Measurements from ENCODE around the gene SLC6A20.

SLC6A20 gene

DNA sequence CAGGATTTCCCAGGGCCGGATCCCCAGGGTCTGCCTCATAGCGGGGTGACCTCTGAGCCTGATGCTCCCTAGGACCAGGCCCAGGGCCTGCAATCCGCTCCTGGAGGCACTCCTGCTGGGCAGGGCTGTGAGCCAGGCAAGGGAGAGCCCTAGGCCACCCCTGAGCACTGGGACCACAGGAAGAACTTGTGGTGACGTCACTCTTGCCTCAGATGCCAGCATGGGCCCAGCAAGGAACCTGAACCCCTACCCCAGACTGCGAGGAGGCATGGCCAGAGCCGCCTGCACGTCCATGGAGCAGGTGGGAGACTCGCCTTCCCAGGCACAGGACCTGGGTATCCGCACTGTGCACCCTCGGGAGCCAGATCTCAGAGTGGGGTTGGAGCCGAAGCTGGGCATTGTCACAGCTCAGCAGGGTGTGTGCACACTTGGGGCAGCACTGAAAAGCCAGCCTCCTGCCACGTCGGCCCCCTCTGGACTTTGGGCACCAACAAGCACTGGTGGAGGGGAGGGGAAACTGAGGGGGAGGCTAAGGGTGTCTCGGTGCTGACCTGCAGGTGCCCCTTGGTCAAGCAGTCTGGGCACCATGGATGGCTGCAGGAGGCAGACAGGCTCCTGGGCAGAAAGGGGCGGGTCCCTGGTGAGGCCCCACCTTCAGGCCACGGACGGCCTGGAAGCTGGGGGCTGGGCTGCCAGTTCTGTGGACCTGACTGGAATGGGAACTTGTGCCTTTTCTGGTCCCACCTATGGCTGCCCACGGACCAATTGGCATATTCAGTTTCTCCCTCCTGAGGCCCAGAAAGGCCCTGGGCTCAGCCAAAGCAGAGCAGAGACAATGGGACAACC, 49.3 kb downstream of the SLC6A20 start:
- Histone ChIP-seq H3K9me3 (ENCODE audit: low read length) (no peaks in the 10 kb centered on the region), H3K79me2 (ENCODE audit: insufficient read depth, low read length) (no peaks in the 10 kb centered on the region), H2AFZ (ENCODE audit: low read length) (no peak overlapping the region), H3K4me1 (ENCODE audit: insufficient read depth, low read length, severe bottlenecking) (no peaks in the 10 kb centered on the region), H3K27ac (ENCODE audit: low read depth, low read length, poor library complexity, severe bottlenecking) (no peak overlapping the region), H3K27me3 (ENCODE audit: insufficient read depth, low read length) (no peaks in the 10 kb centered on the region), H3K9ac (ENCODE audit: low read length) (no peak overlapping the region), H3K4me3 (ENCODE audit: low read depth, low read length, poor library complexity, severe bottlenecking) (no peak overlapping the region), H4K20me1 (ENCODE audit: insufficient read depth, low read length) (no peaks in the 10 kb centered on the region), H3K4me2 (ENCODE audit: low read length) (no peak overlapping the region), H3K9me2 (ENCODE audit: low read depth, low read length) (no peaks in the 10 kb centered on the region), H3F3A (ENCODE audit: insufficient read depth, low read length) (no peaks in the 10 kb centered on the region), H3K36me3 (ENCODE audit: insufficient read depth, low read length) (peaks cover 8% of the 10 kb centered on the region; the same call in 1 of the 2 replicates)
- TF ChIP-seq EZH2 (IDR thresholded peaks at IDR 0.05; ENCODE audit: borderline replicate concordance, low read length) (no peak), CTCF (IDR thresholded peaks at IDR 0.05; ENCODE audit: low read length) (no peak)

DNA sequence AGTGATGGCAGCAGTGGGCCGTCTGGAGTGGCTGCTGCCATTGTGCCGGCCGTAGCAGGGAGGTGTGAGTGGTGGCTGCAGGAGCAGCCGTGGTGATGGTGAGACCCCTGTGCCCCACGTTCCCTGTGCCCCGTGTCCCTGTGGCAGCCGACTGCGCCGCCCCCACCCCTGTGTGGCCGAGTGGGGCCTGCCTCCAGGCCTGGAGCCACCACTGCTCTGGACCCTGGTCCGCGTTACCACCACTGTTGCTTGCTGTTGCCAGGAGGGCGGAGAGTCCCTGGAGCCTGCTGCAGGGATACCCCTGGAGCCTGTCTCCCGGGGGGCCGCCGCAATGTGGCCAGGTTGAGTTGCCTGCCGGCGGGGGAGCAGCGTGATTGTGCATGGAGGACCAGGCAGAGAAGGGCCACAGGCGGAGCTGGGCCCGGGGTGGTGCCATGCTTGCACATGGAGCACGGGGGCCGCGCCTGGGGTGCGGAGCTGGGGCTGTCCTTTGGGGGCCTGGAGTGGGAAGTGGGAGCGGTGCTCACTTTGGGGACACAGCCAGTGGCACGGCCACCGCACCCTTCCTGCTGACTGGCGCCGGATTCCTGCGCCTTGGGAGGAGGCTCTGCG, 50.1 kb downstream of the SLC6A20 start:
- no peak for TF ChIP-seq EZH2 (IDR thresholded peaks at IDR 0.05; ENCODE audit: borderline replicate concordance, low read length)
- TF ChIP-seq CTCF (IDR thresholded peaks at IDR 0.05; ENCODE audit: low read length): no peak
- H3K79me2 ChIP-seq (ENCODE audit: insufficient read depth, low read length): no peaks in the 10 kb centered on the region
- H3K4me2 ChIP-seq (ENCODE audit: low read length): no peak overlapping the region
- H3K9me3 ChIP-seq (ENCODE audit: low read length): no peaks in the 10 kb centered on the region
- no peak overlapping the region for H2AFZ ChIP-seq (ENCODE audit: low read length)
- no peaks in the 10 kb centered on the region for H4K20me1 ChIP-seq (ENCODE audit: insufficient read depth, low read length)
- H3K4me3 ChIP-seq (ENCODE audit: low read depth, low read length, poor library complexity, severe bottlenecking): no peak overlapping the region
- H3K9ac ChIP-seq (ENCODE audit: low read length): no peak overlapping the region
- H3K27ac ChIP-seq (ENCODE audit: low read depth, low read length, poor library complexity, severe bottlenecking): no peak overlapping the region
- H3K4me1 ChIP-seq (ENCODE audit: insufficient read depth, low read length, severe bottlenecking): peaks cover 6% of the 10 kb centered on the region
- H3K9me2 ChIP-seq (ENCODE audit: low read depth, low read length): no peaks in the 10 kb centered on the region
- no peaks in the 10 kb centered on the region for H3F3A ChIP-seq (ENCODE audit: insufficient read depth, low read length)
- H3K27me3 ChIP-seq (ENCODE audit: insufficient read depth, low read length): no peaks in the 10 kb centered on the region
- H3K36me3 ChIP-seq (ENCODE audit: insufficient read depth, low read length): peaks cover 12% of the 10 kb centered on the region; the same call in 1 of the 2 replicates

DNA sequence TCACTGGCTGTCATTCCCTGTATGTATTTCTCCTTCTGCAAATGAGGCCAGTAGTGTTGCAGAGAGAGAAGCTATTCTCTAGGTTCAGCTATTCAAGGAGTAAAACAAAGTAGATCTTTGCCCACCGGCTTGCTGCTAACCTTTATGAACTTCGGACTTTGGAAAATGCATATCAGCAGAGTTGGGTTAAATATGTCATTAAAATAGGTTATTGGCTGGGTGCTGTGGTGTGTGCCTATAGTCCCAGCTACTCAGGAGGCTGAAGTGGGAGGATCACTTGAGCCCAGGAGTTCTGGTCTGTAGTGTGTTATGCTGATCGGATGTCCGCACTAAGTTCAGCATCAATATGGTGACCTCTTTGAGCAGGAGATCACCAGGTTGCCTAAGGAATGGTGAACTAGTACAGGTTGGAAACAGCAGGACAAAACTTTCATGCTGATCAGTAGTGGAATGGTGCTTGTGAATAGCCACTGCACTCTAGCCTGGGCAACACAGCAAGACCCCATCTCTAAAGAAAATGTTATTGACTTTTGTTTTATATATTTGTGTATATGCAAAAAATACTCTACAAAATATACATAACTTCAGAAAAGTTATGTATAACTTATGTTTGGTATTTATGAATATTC, 53.8 kb downstream of the SLC6A20 start:
- Histone ChIP-seq H3K36me3 (ENCODE audit: insufficient read depth, low read length) (peaks cover 46% of the 10 kb centered on the region; the same call in 1 of the 2 replicates), H3K27me3 (ENCODE audit: insufficient read depth, low read length) (no peaks in the 10 kb centered on the region), H3K4me2 (ENCODE audit: low read length) (no peak overlapping the region), H3F3A (ENCODE audit: insufficient read depth, low read length) (no peaks in the 10 kb centered on the region), H3K9ac (ENCODE audit: low read length) (no peak overlapping the region), H2AFZ (ENCODE audit: low read length) (no peak overlapping the region), H3K9me2 (ENCODE audit: low read depth, low read length) (no peaks in the 10 kb centered on the region), H3K79me2 (ENCODE audit: insufficient read depth, low read length) (no peaks in the 10 kb centered on the region), H3K9me3 (ENCODE audit: low read length) (no peaks in the 10 kb centered on the region), H3K4me3 (ENCODE audit: low read depth, low read length, poor library complexity, severe bottlenecking) (no peak overlapping the region), H3K4me1 (ENCODE audit: insufficient read depth, low read length, severe bottlenecking) (peaks cover 9% of the 10 kb centered on the region), H3K27ac (ENCODE audit: low read depth, low read length, poor library complexity, severe bottlenecking) (no peak overlapping the region), H4K20me1 (ENCODE audit: insufficient read depth, low read length) (no peaks in the 10 kb centered on the region)
- TF ChIP-seq CTCF (IDR thresholded peaks at IDR 0.05; ENCODE audit: low read length) (no peak), EZH2 (IDR thresholded peaks at IDR 0.05; ENCODE audit: borderline replicate concordance, low read length) (no peak)
